ENCODE data around the gene P2RY6. TPM values are rescaled to one million over a fixed set of nuclear protein-coding genes. Genes with fewer than 3 reads are reported as not detected.

The P2RY6 gene
- total and polyA plus RNA-seq, 2 of the 8 experiments (the other 6 are each of a cell fraction or from before 2014, with no cell fraction given): 0.15 TPM; not detected in 1

DNA sequence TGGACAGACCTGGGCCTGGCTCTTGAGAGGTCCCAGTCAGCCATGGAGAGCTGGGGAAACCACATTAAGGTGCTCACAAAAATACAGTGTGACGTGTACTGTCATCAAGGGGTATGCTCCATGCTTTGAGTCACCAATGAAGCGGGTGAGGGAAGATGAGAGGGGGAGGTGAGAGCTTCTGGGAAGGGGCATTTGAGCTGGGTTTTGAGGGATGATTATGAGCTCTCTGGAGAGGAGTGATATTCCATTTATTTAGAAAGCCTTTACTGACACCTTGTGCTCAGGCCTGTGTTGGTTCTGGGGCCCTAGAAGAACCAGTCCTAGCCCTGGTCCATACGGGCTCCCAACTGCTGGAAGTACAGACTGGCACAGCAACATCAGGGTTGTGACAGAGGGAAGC lies 25.6 kb downstream of the P2RY6 start:
- H2BK12ac ChIP-seq (ENCODE audit: low read depth, low read length): no peak overlapping the region
- no peak for FAIRE-seq
- H3K14ac ChIP-seq (ENCODE audit: insufficient read length): no peak overlapping the region
- H2BK15ac ChIP-seq (ENCODE audit: low read length): no peak overlapping the region
- H4K5ac ChIP-seq (ENCODE audit: insufficient read length, low read depth, low read length): no peak overlapping the region
- H3K23me2 ChIP-seq (ENCODE audit: low read depth, low read length): peaks cover 2% of the 10 kb centered on the region; the same call in 1 of the 2 replicates
- no peak overlapping the region for H3K9ac ChIP-seq (replicated peaks in 1 of 4; ENCODE audit: extremely low read depth in 1 of 4, low read depth in 3 of 4, low read length in 3 of 4)
- H4K20me1 ChIP-seq (replicated peaks in 1 of 2; ENCODE audit: control insufficient read depth in 1 of 2, insufficient read depth in 2 of 2, low read length in 2 of 2): peaks cover 0 to 2% of the 10 kb centered on the region in 2 experiments
- no peak overlapping the region for H3K4me3 ChIP-seq (ENCODE audit: extremely low read depth in 1 of 4, insufficient read depth in 2 of 4, low read depth in 3 of 4, low read length in 4 of 4)
- no peak overlapping the region for H3K4ac ChIP-seq (replicated peaks; ENCODE audit: insufficient read length, low read depth, low read length)
- no peak overlapping the region for H3K18ac ChIP-seq (ENCODE audit: extremely low read depth, low read length)
- ChIA-PET POLR2A (ENCODE audit: partially characterized antibody) (interaction anchor here (0.7 kb wide), 1 partner anchor 9 kb away, joined by 3 read pairs; no protein-coding TSS in a partner anchor), CTCF (ENCODE audit: partially characterized antibody) (interaction anchor here (0.7 to 19.0 kb wide), 24 partner anchors 9 to 410 kb away, joined by 3 to 233 read pairs (median 6); partner anchors contain the start of genes ARHGEF17 and P2RY6)
- H2BK5ac ChIP-seq (ENCODE audit: low read depth, low read length): no peak overlapping the region
- no peak overlapping the region for H3K56ac ChIP-seq (replicated peaks; ENCODE audit: insufficient read length, low read depth, low read length)
- peaks cover 0 to 19% (median 8%) of the 10 kb centered on the region in 4 experiments; a peak in 5 of 7 replicates for H3K27me3 ChIP-seq (replicated peaks in 1 of 4; ENCODE audit: control insufficient read depth in 3 of 4, extremely low read depth in 1 of 4, insufficient read depth in 3 of 4, low read length in 3 of 4)
- no peak overlapping the region for H2BK20ac ChIP-seq (ENCODE audit: low read length)
- H3K4me2 ChIP-seq (ENCODE audit: insufficient read depth in 1 of 2, low read depth in 2 of 2, low read length in 2 of 2): no peak overlapping the region
- no peak overlapping the region for H4K8ac ChIP-seq (ENCODE audit: extremely low read depth, insufficient read depth, low read length)
- no peaks in the 10 kb centered on the region for H3K9me3 ChIP-seq (ENCODE audit: insufficient read depth in 2 of 2, low read depth in 1 of 2, low read length in 1 of 2)
- WGBS, 2 experiments (ENCODE audit: extremely low coverage in 1 of 2, insufficient coverage in 1 of 2, insufficient read length in 1 of 2, insufficient replicate concordance in 2 of 2, low coverage in 1 of 2, low lambda C conversion rate in 2 of 2, missing lambda C conversion rate in 1 of 2): 89% methylated on average over 3 of the region's 3 CpGs; no CpG with 5 or more reads in 1 of the 2 experiments
- peaks cover 0 to 3% (median 2%) of the 10 kb centered on the region in 4 experiments; a peak in 3 of 7 replicates for H3K4me1 ChIP-seq (replicated peaks in 1 of 4; ENCODE audit: control insufficient read depth in 3 of 4, insufficient read depth in 4 of 4, low read length in 3 of 4)
- no peak overlapping the region for H2BK120ac ChIP-seq (replicated peaks; ENCODE audit: low read depth, low read length)
- H3K79me2 ChIP-seq (ENCODE audit: control insufficient read depth in 1 of 2, insufficient read depth in 2 of 2, low read length in 2 of 2): no peaks in the 10 kb centered on the region
- no peak overlapping the region for H3K23ac ChIP-seq (ENCODE audit: insufficient read length)
- H2AFZ ChIP-seq (ENCODE audit: low read length): no peak overlapping the region
- H3K36me3 ChIP-seq (ENCODE audit: control insufficient read depth in 2 of 4, insufficient read depth in 4 of 4, low read length in 3 of 4): no peaks in the 10 kb centered on the region
- no peak for DNase-seq (ENCODE audit: low read depth in 1 of 2, low spot score in 2 of 2)
- no peak overlapping the region for H4K91ac ChIP-seq (replicated peaks; ENCODE audit: insufficient read length, low read length)
- H3K27ac ChIP-seq (ENCODE audit: low read depth, low read length): no peak overlapping the region
- H3K79me1 ChIP-seq (ENCODE audit: low read depth, low read length): no peaks in the 10 kb centered on the region
- no peak overlapping the region for H2AK5ac ChIP-seq (ENCODE audit: low read depth, low read length)
- TF ChIP-seq, protein P1, sequence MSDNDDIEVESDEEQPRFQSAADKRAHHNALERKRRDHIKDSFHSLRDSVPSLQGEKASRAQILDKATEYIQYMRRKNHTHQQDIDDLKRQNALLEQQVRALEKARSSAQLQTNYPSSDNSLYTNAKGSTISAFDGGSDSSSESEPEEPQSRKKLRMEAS (IDR thresholded peaks at IDR 0.05): no peak
- TF ChIP-seq SP4 (IDR thresholded peaks at IDR 0.05; ENCODE audit: low read length) (no peak), KDM1A (IDR thresholded peaks at IDR 0.05; ENCODE audit: borderline replicate concordance, low read length) (no peak), CREB1 (IDR thresholded peaks at IDR 0.05) (no peak), BCL11A (IDR thresholded peaks at IDR 0.05; ENCODE audit: low read depth in 2 of 2, low read length in 2 of 2) (no peak), BRCA1 (IDR thresholded peaks at IDR 0.05; ENCODE audit: low read depth, low read length) (no peak), KDM5A (IDR thresholded peaks at IDR 0.05; ENCODE audit: low read length) (no peak), RBBP5 (IDR thresholded peaks at IDR 0.05; ENCODE audit: borderline replicate concordance, low read depth, low read length) (no peak), PHF8 (conservative IDR thresholded peaks at IDR 0.05; ENCODE audit: low read depth, low read length) (no peak), HDAC6 (IDR thresholded peaks at IDR 0.05; ENCODE audit: low read depth, low read length) (no peak), RAD21 (IDR thresholded peaks at IDR 0.05 in 1 of 2, conservative IDR thresholded peaks at IDR 0.05 in 1 of 2; ENCODE audit: low read depth in 2 of 2, low read length in 2 of 2) (no peak)
- TF ChIP-seq, protein P2, sequence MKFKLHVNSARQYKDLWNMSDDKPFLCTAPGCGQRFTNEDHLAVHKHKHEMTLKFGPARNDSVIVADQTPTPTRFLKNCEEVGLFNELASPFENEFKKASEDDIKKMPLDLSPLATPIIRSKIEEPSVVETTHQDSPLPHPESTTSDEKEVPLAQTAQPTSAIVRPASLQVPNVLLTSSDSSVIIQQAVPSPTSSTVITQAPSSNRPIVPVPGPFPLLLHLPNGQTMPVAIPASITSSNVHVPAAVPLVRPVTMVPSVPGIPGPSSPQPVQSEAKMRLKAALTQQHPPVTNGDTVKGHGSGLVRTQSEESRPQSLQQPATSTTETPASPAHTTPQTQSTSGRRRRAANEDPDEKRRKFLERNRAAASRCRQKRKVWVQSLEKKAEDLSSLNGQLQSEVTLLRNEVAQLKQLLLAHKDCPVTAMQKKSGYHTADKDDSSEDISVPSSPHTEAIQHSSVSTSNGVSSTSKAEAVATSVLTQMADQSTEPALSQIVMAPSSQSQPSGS (IDR thresholded peaks at IDR 0.05; ENCODE audit: low read length): no peak

Measured in H1 (cell line).